ENCODE measurements around the gene SKI.

The SKI gene

GRCh38 chr1:2298685-2299084 lies 70.6 kb downstream of the SKI start:
- no peak for DNase-seq

GRCh38 chr1:2299131-2299627 lies 71.1 kb downstream of the SKI start:
- no peak for DNase-seq

- DNase-seq: no peak
Observed at GRCh38 chr1:2300004-2300771, 72.1 kb downstream of the SKI start.

GRCh38 chr1:2300851-2301606 lies 72.9 kb downstream of the SKI start:
- no peak for DNase-seq

- no peak for DNase-seq
Observed at GRCh38 chr1:2301607-2302291, 73.6 kb downstream of the SKI start.

GRCh38 chr1:2302292-2302925 lies 74.3 kb downstream of the SKI start:
- DNase-seq: no peak

GRCh38 chr1:2303016-2303775 lies 75.1 kb downstream of the SKI start:
- DNase-seq: no peak

- DNase-seq: no peak
Observed at GRCh38 chr1:2303781-2304180, 75.7 kb downstream of the SKI start.

- no peak for DNase-seq
Observed at GRCh38 chr1:2304282-2304681, 76.2 kb downstream of the SKI start.

GRCh38 chr1:2304921-2305681 lies 77.0 kb downstream of the SKI start:
- DNase-seq: no peak

- no peak for DNase-seq
Observed at GRCh38 chr1:2306151-2306978, 78.2 kb downstream of the SKI start.

GRCh38 chr1:2307064-2307605 lies 79.0 kb downstream of the SKI start:
- DNase-seq: no peak

- DNase-seq: no peak
Observed at GRCh38 chr1:2307972-2308371, 79.9 kb downstream of the SKI start.

GRCh38 chr1:2308844-2309243 lies 80.7 kb downstream of the SKI start:
- no peak for DNase-seq

- no peak for DNase-seq
Observed at GRCh38 chr1:2310332-2311183, 82.4 kb downstream of the SKI start.

GRCh38 chr1:2311184-2312032 lies 83.3 kb downstream of the SKI start:
- no peak for DNase-seq

GRCh38 chr1:2312160-2312514 lies 84.0 kb downstream of the SKI start:
- no peak for DNase-seq

GRCh38 chr1:2312515-2313301 lies 84.6 kb downstream of the SKI start:
- DNase-seq: no peak
